Measurements from ENCODE around the gene FGD4.

DNA sequence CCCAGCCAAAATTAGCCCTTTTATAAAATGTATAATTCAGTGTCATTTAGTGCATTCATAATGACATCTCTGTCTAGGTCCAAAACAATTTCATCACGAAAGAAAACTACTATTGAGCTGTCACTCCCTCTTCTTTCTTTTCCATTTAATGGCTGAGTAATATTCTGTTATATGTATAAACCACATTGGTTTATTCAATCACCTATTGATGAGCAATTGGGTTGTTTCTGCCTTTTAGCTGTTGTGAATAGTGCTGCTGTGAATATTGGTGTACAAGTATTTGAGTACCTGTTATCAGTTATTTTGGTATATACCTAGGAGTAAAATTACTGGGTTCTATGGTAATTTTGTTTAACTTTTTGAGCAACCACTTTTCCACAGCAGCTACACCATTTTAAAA, 287.0 kb downstream of the FGD4 start:
- TF ChIP-seq EZH2 (IDR thresholded peaks at IDR 0.05; ENCODE audit: borderline replicate concordance, low read length), result no peak
- TF ChIP-seq, protein P1, sequence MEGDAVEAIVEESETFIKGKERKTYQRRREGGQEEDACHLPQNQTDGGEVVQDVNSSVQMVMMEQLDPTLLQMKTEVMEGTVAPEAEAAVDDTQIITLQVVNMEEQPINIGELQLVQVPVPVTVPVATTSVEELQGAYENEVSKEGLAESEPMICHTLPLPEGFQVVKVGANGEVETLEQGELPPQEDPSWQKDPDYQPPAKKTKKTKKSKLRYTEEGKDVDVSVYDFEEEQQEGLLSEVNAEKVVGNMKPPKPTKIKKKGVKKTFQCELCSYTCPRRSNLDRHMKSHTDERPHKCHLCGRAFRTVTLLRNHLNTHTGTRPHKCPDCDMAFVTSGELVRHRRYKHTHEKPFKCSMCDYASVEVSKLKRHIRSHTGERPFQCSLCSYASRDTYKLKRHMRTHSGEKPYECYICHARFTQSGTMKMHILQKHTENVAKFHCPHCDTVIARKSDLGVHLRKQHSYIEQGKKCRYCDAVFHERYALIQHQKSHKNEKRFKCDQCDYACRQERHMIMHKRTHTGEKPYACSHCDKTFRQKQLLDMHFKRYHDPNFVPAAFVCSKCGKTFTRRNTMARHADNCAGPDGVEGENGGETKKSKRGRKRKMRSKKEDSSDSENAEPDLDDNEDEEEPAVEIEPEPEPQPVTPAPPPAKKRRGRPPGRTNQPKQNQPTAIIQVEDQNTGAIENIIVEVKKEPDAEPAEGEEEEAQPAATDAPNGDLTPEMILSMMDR (conservative IDR thresholded peaks at IDR 0.05 in 1 of 2, IDR thresholded peaks at IDR 0.05 in 1 of 2; ENCODE audit: extremely low read depth in 1 of 2, insufficient read depth in 1 of 2, low read depth in 1 of 2, low read length in 2 of 2), result no peak
